BJ (cell line): ENCODE results near the gene RETREG1. TPM values are rescaled to one million over a fixed set of nuclear protein-coding genes. Genes with fewer than 3 reads are reported as not detected.

Experiments
- CTCF ChIA-PET: fragments of 350-600 bp; formaldehyde crosslinking; extraction: SDS; loops from one replicate; lab custom pipeline; 2021; ENCODE audit warnings: antibody characterized with exemption, inconsistent platforms; lab: Yijun Ruan, JAX
- POLR2A ChIA-PET: fragments of 300-600 bp; sonication (Branson Sonifier 250); formaldehyde crosslinking; extraction: SDS; loops from one replicate; lab custom pipeline; 2021; ENCODE audit warnings: antibody characterized with exemption; lab: Charles Lee
- DNase-seq: peaks from one replicate; pipeline ENCODE4 v3.0.0-alpha.2; 2011; ENCODE audit warnings: low read depth
- H3K27me3 ChIP-seq: 2 replicates; pipeline ENCODE4 v1.6.0; 2011; ENCODE audit warnings: low read length; ENCODE audit not compliant: control insufficient read depth, insufficient read depth
- H3K36me3 ChIP-seq: 2 replicates; pipeline ENCODE4 v1.5.1; 2011; ENCODE audit warnings: low read length; ENCODE audit not compliant: control insufficient read depth, insufficient read depth
- H3K4me3 ChIP-seq: 2 replicates; pipeline ENCODE4 v1.5.1; 2011; ENCODE audit warnings: low read depth, mild to moderate bottlenecking, control low read depth, low read length
- CTCF ChIP-seq: IDR thresholded peaks from 2 replicates; pipeline ENCODE4 v1.5.1; 2011; ENCODE audit warnings: low read depth, mild to moderate bottlenecking, control low read depth, inconsistent platforms, low read length, moderate library complexity; ENCODE audit not compliant: insufficient read depth
- polyA plus RNA-seq: library from polyadenylated mRNA; depleted of rRNA; stranded (reverse); fragments of >200 nt; gene quantifications from 2 replicates; pipeline ENCODE4 v1.2.3, GENCODE V29; 2011

Gene RETREG1
- polyA plus RNA-seq, 1 experiment = 0.04 TPM

GRCh38 chr5:16592255-16592654 lies 24.5 kb downstream of the RETREG1 start:
- no peak for DNase-seq
- Histone ChIP-seq H3K36me3 (no peaks in the 10 kb centered on the region), H3K4me3 (no peak overlapping the region), H3K27me3 (no peaks in the 10 kb centered on the region; the same call in 1 of the 2 replicates)
- TF ChIP-seq CTCF = no peak
- CTCF ChIA-PET = interaction anchor here (2.1 kb wide), 1 partner anchor 40 kb away, joined by 4 read pairs; no protein-coding TSS in a partner anchor
- POLR2A ChIA-PET = no interaction called here

- no peaks in the 10 kb centered on the region for H3K27me3 ChIP-seq
- no peaks in the 10 kb centered on the region for H3K36me3 ChIP-seq
- DNase-seq = no peak
- ChIA-PET CTCF (no interaction called here), POLR2A (no interaction called here)
- no peak overlapping the region for H3K4me3 ChIP-seq
- TF ChIP-seq CTCF = no peak
Measured at GRCh38 chr5:16590685-16591084, 26.1 kb downstream of the RETREG1 start.

GRCh38 chr5:16589658-16590057 lies 27.1 kb downstream of the RETREG1 start:
- ChIA-PET CTCF (no interaction called here), POLR2A (no interaction called here)
- Histone ChIP-seq H3K36me3 (no peaks in the 10 kb centered on the region), H3K27me3 (0 out of 2 replicates have a peak, but pooled peaks cover 1% of the 10 kb centered on the region), H3K4me3 (no peak overlapping the region)
- no peak for DNase-seq
- no peak for TF ChIP-seq CTCF

- CTCF ChIA-PET = no interaction called here
- POLR2A ChIA-PET = no interaction called here
Measured at GRCh38 chr5:16588434-16589214, 28.2 kb downstream of the RETREG1 start.

More at GRCh38 chr5:16588434-16589214, 28.2 kb downstream of the RETREG1 start:
- Histone ChIP-seq H3K36me3 (no peaks in the 10 kb centered on the region), H3K4me3 (no peak overlapping the region), H3K27me3 (0 out of 2 replicates have a peak, but pooled peaks cover 1% of the 10 kb centered on the region)
- DNase-seq = no peak
- TF ChIP-seq CTCF = no peak
